ENCODE results near the gene PDC. TPM values are rescaled to one million over a fixed set of nuclear protein-coding genes. Genes with fewer than 3 reads are reported as not detected.
"Not testable (repeated sequence)": the region's sequence is repeated elsewhere in the genome, so short reads cannot be mapped to it uniquely, and the experiment has no call there.

PDC gene
- total RNA-seq, 2 experiments from 2014 or later, result not detected

GRCh38 chr1:186465946-186466345 lies 5.0 kb upstream of the PDC start:
- H3K27ac Mint-ChIP-seq, result no peak overlapping the region
- no peaks in the 10 kb centered on the region for H3K4me1 ChIP-seq (ENCODE audit: insufficient read depth, low read length)
- no peaks in the 10 kb centered on the region for H3K4me1 Mint-ChIP-seq (ENCODE audit: low read depth)
- H3K27me3 ChIP-seq (ENCODE audit: control insufficient read depth in 1 of 2, insufficient read depth in 2 of 2, low read length in 2 of 2), result no peaks in the 10 kb centered on the region
- no peak for TF ChIP-seq CTCF (IDR thresholded peaks at IDR 0.05)
- H3K27me3 Mint-ChIP-seq, result peaks cover 8% of the 10 kb centered on the region
- no peaks in the 10 kb centered on the region for H3K9me3 ChIP-seq (ENCODE audit: control insufficient read depth in 1 of 2, insufficient read depth in 1 of 2, low read length in 2 of 2)
- CTCF ChIA-PET, result no interaction called here
- no peak overlapping the region for H3K27ac ChIP-seq (ENCODE audit: low read depth in 1 of 2, low read length in 2 of 2)
- H3K36me3 ChIP-seq (ENCODE audit: insufficient read depth, low read length), result no peaks in the 10 kb centered on the region
- ATAC-seq (ENCODE audit: poor library complexity) (no peak), DNase-seq (no peak)
- no peak overlapping the region for H3K4me3 Mint-ChIP-seq
- no peaks in the 10 kb centered on the region for H3K36me3 Mint-ChIP-seq (ENCODE audit: low read depth)
- no peak overlapping the region for H3K4me3 ChIP-seq (ENCODE audit: low read length)
- POLR2A ChIA-PET, result no interaction called here
- intact Hi-C loops (cut with DNase I, micrococcal nuclease), result no loop called here
- H3K9me3 Mint-ChIP-seq, result no peaks in the 10 kb centered on the region

DNA sequence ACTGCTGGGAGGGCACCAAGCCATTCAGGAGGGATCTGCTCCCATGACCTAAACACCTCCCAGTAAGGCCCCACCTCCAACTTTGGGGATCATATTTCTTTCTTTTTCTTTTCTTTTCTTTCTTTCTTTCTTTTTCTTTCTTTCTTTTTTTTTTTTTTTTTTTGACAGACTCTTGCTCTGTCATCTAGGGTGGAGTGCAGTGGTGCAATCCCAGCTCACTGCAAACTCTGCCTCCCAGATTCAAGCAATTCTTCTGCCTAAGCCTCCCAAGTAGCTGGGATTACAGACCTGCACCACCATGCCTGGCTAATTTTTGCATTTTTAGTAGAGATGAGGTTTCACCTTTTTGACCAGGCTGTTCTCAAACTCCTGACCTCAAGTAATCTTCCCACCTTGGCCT lies 4.6 kb upstream of the PDC start:
- H3K4me3 ChIP-seq (ENCODE audit: low read length); ATAC-seq (ENCODE audit: poor library complexity); H3K4me1 Mint-ChIP-seq (ENCODE audit: low read depth); H3K27me3 ChIP-seq (ENCODE audit: control insufficient read depth in 1 of 2, insufficient read depth in 2 of 2, low read length in 2 of 2); POLR2A ChIA-PET; H3K36me3 ChIP-seq (ENCODE audit: insufficient read depth, low read length); H3K27ac ChIP-seq (ENCODE audit: low read depth in 1 of 2, low read length in 2 of 2); H3K9me3 Mint-ChIP-seq; intact Hi-C loops (cut with DNase I, micrococcal nuclease); H3K27me3 Mint-ChIP-seq; H3K27ac Mint-ChIP-seq; DNase-seq; CTCF ChIA-PET; H3K4me3 Mint-ChIP-seq; H3K9me3 ChIP-seq (ENCODE audit: control insufficient read depth in 1 of 2, insufficient read depth in 1 of 2, low read length in 2 of 2); H3K36me3 Mint-ChIP-seq (ENCODE audit: low read depth); H3K4me1 ChIP-seq (ENCODE audit: insufficient read depth, low read length): not testable (repeated sequence)

DNA sequence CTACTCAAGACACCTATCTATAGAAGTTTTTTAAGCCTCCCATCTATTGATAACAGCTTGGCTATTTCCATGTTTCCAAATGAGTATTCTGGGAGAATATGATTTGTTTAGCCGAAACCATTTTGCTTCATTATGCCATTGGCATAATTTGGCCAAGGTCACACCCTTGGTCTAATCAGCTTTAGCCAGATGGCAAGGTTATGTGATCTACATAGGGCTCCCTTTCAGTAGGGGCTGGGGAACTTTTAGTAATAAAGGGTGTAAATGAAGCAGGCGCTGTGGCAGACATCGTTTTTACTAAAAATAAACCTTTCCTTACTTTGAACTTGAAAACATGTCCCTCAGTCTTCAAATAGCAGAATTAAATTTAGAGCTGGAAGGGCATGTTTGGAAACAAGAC lies 3.0 kb upstream of the PDC start:
- DNase-seq, result no peak
- Histone ChIP-seq H3K4me1 (ENCODE audit: insufficient read depth, low read length) (no peaks in the 10 kb centered on the region), H3K27me3 (ENCODE audit: control insufficient read depth in 1 of 2, insufficient read depth in 2 of 2, low read length in 2 of 2) (no peaks in the 10 kb centered on the region), H3K27ac (ENCODE audit: low read depth in 1 of 2, low read length in 2 of 2) (no peak overlapping the region), H3K36me3 (ENCODE audit: insufficient read depth, low read length) (no peaks in the 10 kb centered on the region), H3K4me3 (ENCODE audit: low read length) (no peak overlapping the region), H3K9me3 (ENCODE audit: control insufficient read depth in 1 of 2, insufficient read depth in 1 of 2, low read length in 2 of 2) (no peaks in the 10 kb centered on the region)
- Mint-ChIP-seq H3K4me1 (ENCODE audit: low read depth) (no peaks in the 10 kb centered on the region), H3K4me3 (no peak overlapping the region), H3K27ac (no peak overlapping the region), H3K36me3 (ENCODE audit: low read depth) (no peaks in the 10 kb centered on the region), H3K27me3 (peaks cover 8% of the 10 kb centered on the region), H3K9me3 (no peaks in the 10 kb centered on the region)
- CTCF ChIA-PET, result no interaction called here
- intact Hi-C loops (cut with DNase I, micrococcal nuclease), result no loop called here
- POLR2A ChIA-PET, result no interaction called here
- ATAC-seq (ENCODE audit: poor library complexity), result no peak
- no peak for TF ChIP-seq CTCF (IDR thresholded peaks at IDR 0.05)

- ChIA-PET CTCF (no interaction called here), POLR2A (no interaction called here)
- ATAC-seq (ENCODE audit: poor library complexity) (no peak), DNase-seq (no peak)
- Histone ChIP-seq H3K4me1 (ENCODE audit: insufficient read depth, low read length) (no peaks in the 10 kb centered on the region), H3K36me3 (ENCODE audit: insufficient read depth, low read length) (no peaks in the 10 kb centered on the region), H3K27ac (ENCODE audit: low read depth in 1 of 2, low read length in 2 of 2) (no peak overlapping the region), H3K4me3 (ENCODE audit: low read length) (no peak overlapping the region), H3K27me3 (ENCODE audit: control insufficient read depth in 1 of 2, insufficient read depth in 2 of 2, low read length in 2 of 2) (no peaks in the 10 kb centered on the region), H3K9me3 (ENCODE audit: control insufficient read depth in 1 of 2, insufficient read depth in 1 of 2, low read length in 2 of 2) (no peaks in the 10 kb centered on the region)
- Mint-ChIP-seq H3K4me3 (no peak overlapping the region), H3K36me3 (ENCODE audit: low read depth) (no peaks in the 10 kb centered on the region), H3K27ac (no peak overlapping the region), H3K9me3 (no peaks in the 10 kb centered on the region), H3K4me1 (ENCODE audit: low read depth) (no peaks in the 10 kb centered on the region), H3K27me3 (peaks cover 8% of the 10 kb centered on the region)
- intact Hi-C loops (cut with DNase I, micrococcal nuclease), result no loop called here
- no peak for TF ChIP-seq CTCF (IDR thresholded peaks at IDR 0.05)
These were observed 2.6 kb upstream of the PDC start for GRCh38 chr1:186463511-186463910.

- intact Hi-C loops (cut with DNase I, micrococcal nuclease); H3K9me3 ChIP-seq (ENCODE audit: control insufficient read depth in 1 of 2, insufficient read depth in 1 of 2, low read length in 2 of 2); H3K36me3 ChIP-seq (ENCODE audit: insufficient read depth, low read length); ATAC-seq (ENCODE audit: poor library complexity); H3K9me3 Mint-ChIP-seq; H3K4me3 Mint-ChIP-seq; H3K27me3 Mint-ChIP-seq; H3K4me1 Mint-ChIP-seq (ENCODE audit: low read depth); POLR2A ChIA-PET; CTCF ChIA-PET; H3K4me1 ChIP-seq (ENCODE audit: insufficient read depth, low read length); H3K27ac Mint-ChIP-seq; H3K4me3 ChIP-seq (ENCODE audit: low read length); H3K27me3 ChIP-seq (ENCODE audit: control insufficient read depth in 1 of 2, insufficient read depth in 2 of 2, low read length in 2 of 2); H3K36me3 Mint-ChIP-seq (ENCODE audit: low read depth); H3K27ac ChIP-seq (ENCODE audit: low read depth in 1 of 2, low read length in 2 of 2); DNase-seq: not testable (repeated sequence)
These were observed 1.8 kb downstream of the PDC start for GRCh38 chr1:186459161-186459560.
